Measurements from ENCODE around the gene SOCS1. TPM values are rescaled to one million over a fixed set of nuclear protein-coding genes. Genes with fewer than 3 reads are reported as not detected.

Gene SOCS1
- total and polyA plus RNA-seq, 4 experiments from 2014 or later, result 14.7 to 37.8 (median 17.1) TPM

DNA sequence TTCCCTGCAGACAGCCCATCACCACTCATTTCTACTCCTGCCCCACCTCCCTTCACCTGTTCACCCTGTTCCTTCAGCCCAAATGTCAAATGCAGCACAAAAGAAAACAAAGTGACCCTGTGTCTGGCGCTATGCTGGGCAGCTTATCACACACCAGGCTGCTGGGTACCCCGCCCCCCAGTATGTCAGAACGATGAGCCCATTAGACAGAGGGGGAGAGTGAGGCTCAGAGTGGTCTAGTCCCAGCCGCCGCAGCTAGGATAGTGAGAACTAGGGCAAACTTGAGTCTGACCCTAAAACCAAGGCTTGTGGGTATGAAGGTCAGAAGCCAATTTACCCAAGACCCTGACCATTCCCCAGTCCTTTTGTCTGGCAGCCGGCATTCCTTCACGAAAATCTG lies 9.1 kb upstream of the SOCS1 start:
- peaks cover 16 to 30% (median 21%) of the 10 kb centered on the region in 4 donors for H3K4me1 Mint-ChIP-seq
- intact Hi-C loops (cut with micrococcal nuclease), result no loop called here
- H3K4me3 Mint-ChIP-seq, result no peak overlapping the region
- no peaks in the 10 kb centered on the region for H3K9me3 ChIP-seq (ENCODE audit: control insufficient read depth in 1 of 2, low read length in 2 of 2)
- peaks cover 21% of the 10 kb centered on the region for H3K4me1 ChIP-seq (ENCODE audit: insufficient read depth, low read length)
- CTCF ChIA-PET (ENCODE audit: partially characterized antibody), result interaction anchor here (0.6 kb wide), 1 partner anchor 244 kb away, joined by 3 read pairs; no protein-coding TSS in a partner anchor
- H3K36me3 ChIP-seq (ENCODE audit: insufficient read depth, low read length), result no peaks in the 10 kb centered on the region
- no peaks in the 10 kb centered on the region for H3K36me3 Mint-ChIP-seq
- H3K27ac ChIP-seq (ENCODE audit: low read depth, low read length), result no peak overlapping the region
- H3K27ac Mint-ChIP-seq, result peak overlapping the region in 3 of 7 donors; percentile 27 to 62 (median 47)
- no peak overlapping the region for H3K4me3 ChIP-seq (ENCODE audit: low read length in 2 of 2)
- H3K27me3 ChIP-seq (ENCODE audit: insufficient read depth, low read length), result no peaks in the 10 kb centered on the region
- H3K9me3 Mint-ChIP-seq, result no peaks in the 10 kb centered on the region
- DNase-seq, result no peak
- H3K27me3 Mint-ChIP-seq, result no peaks in the 10 kb centered on the region
- POLR2A ChIA-PET (ENCODE audit: partially characterized antibody), result interaction anchor here (2.0 to 3.2 kb wide), 2 partner anchors 8 to 10 kb away, joined by 4 to 20 read pairs; partner anchors contain the start of genes PRM3 and SOCS1

DNA sequence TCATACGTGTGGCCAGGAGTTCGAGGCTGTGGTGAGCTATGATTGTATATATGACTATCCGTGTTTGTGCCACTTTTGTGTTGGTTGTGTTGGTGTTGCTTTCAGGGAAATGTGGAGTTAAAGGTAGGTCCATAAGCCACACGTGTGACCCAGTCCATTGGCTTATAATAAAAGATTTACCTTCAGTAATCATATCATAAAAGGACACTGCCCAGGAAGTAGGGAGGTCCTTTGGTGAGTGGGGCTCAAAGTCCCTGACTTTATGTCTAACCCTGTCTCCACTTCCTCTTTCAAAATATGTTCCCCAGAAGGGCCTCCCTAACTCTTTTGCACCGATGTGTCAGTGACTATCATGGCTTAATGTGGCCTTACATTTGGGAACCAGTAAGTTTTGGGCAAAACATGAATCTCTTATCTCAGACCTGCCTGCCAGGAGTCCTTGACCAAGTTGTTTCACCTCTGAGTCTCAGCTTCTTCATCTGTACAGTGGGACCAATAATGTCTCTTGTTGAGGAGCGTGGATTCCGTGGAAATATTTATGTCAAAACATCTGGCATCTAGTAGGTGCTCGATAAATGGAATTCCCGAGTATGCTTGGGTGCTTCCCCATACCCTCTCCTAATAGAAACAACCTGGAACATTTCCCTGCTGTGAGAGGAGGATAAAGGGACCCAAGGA lies 8.3 kb upstream of the SOCS1 start:
- peak overlapping the region in 6 of 8 donors; percentile 17 to 69 (median 58) for H3K4me3 Mint-ChIP-seq
- no peak overlapping the region for H3K4me3 ChIP-seq (ENCODE audit: low read length in 2 of 2)

GRCh38 chr16:11263737-11264136 lies 7.7 kb upstream of the SOCS1 start:
- Histone ChIP-seq H3K27ac (ENCODE audit: low read depth, low read length) (no peak overlapping the region), H3K4me1 (ENCODE audit: insufficient read depth, low read length) (peaks cover 29% of the 10 kb centered on the region), H3K9me3 (ENCODE audit: control insufficient read depth in 1 of 2, low read length in 2 of 2) (no peaks in the 10 kb centered on the region), H3K27me3 (ENCODE audit: insufficient read depth, low read length) (no peaks in the 10 kb centered on the region), H3K4me3 (ENCODE audit: low read length in 2 of 2) (no peak overlapping the region), H3K36me3 (ENCODE audit: insufficient read depth, low read length) (no peaks in the 10 kb centered on the region)
- Mint-ChIP-seq H3K27ac (peak overlapping the region; percentile 30 to 91 (median 86)), H3K4me3 (peak overlapping the region in 7 of 8 donors; percentile 17 to 69 (median 56)), H3K4me1 (peaks cover 17 to 44% (median 26%) of the 10 kb centered on the region in 4 donors), H3K27me3 (no peaks in the 10 kb centered on the region), H3K36me3 (no peaks in the 10 kb centered on the region), H3K9me3 (no peaks in the 10 kb centered on the region)
- intact Hi-C loops (cut with micrococcal nuclease), result no loop called here
- ChIA-PET CTCF (ENCODE audit: partially characterized antibody) (interaction anchor here (0.9 to 1.6 kb wide), 6 partner anchors 39 to 300 kb away, joined by 3 to 5 read pairs (median 3); no protein-coding TSS in a partner anchor), POLR2A (ENCODE audit: partially characterized antibody) (interaction anchor here (1.0 to 3.2 kb wide), 6 partner anchors 9 to 479 kb away, joined by 3 to 20 read pairs (median 5); partner anchors contain the start of genes PRM3, SOCS1 and TXNDC11)
- DNase-seq, result peak; percentile 49 to 68 (median 66)

More for the DNA sequence above, 8.3 kb upstream of the SOCS1 start:
- POLR2A ChIA-PET (ENCODE audit: partially characterized antibody), result interaction anchor here (1.0 to 3.2 kb wide), 6 partner anchors 9 to 478 kb away, joined by 3 to 20 read pairs (median 5); partner anchors contain the start of genes PRM3, SOCS1 and TXNDC11
- Histone ChIP-seq H3K36me3 (ENCODE audit: insufficient read depth, low read length) (no peaks in the 10 kb centered on the region), H3K27me3 (ENCODE audit: insufficient read depth, low read length) (no peaks in the 10 kb centered on the region), H3K4me1 (ENCODE audit: insufficient read depth, low read length) (peaks cover 23% of the 10 kb centered on the region), H3K9me3 (ENCODE audit: control insufficient read depth in 1 of 2, low read length in 2 of 2) (no peaks in the 10 kb centered on the region), H3K27ac (ENCODE audit: low read depth, low read length) (no peak overlapping the region)
- Mint-ChIP-seq H3K9me3 (no peaks in the 10 kb centered on the region), H3K4me1 (peaks cover 17 to 38% (median 22%) of the 10 kb centered on the region in 4 donors), H3K36me3 (no peaks in the 10 kb centered on the region), H3K27me3 (no peaks in the 10 kb centered on the region), H3K27ac (peak overlapping the region; percentile 30 to 91 (median 86))
- intact Hi-C loops (cut with micrococcal nuclease), result no loop called here
- CTCF ChIA-PET (ENCODE audit: partially characterized antibody), result interaction anchor here (0.9 to 1.6 kb wide), 5 partner anchors 39 to 301 kb away, joined by 3 to 5 read pairs (median 3); no protein-coding TSS in a partner anchor
- DNase-seq, result no peak

DNA sequence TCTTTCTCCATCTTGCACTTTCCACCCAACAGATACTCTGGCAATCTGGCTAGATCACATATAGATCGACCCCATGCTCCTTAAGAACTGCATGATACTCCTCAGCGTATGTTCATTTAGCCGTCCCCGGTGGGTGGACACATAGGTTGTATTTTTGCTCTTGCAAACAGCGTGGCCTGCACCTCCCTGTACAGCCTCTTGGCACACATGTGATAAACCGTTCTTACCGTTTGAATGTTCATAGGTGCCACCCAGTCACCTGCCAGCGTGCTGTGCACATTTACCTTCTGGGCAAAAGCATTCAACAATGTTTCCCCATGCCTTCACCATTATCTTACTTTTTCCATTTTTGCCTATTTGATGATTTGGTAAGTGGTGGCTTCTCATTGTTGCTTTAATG lies 6.9 kb upstream of the SOCS1 start:
- H3K27me3 ChIP-seq (ENCODE audit: insufficient read depth, low read length), result no peaks in the 10 kb centered on the region
- no peak overlapping the region for H3K4me3 ChIP-seq (ENCODE audit: low read length in 2 of 2)
- H3K4me1 ChIP-seq (ENCODE audit: insufficient read depth, low read length), result peaks cover 37% of the 10 kb centered on the region
- H3K36me3 Mint-ChIP-seq, result no peaks in the 10 kb centered on the region
- no peaks in the 10 kb centered on the region for H3K36me3 ChIP-seq (ENCODE audit: insufficient read depth, low read length)
- no peaks in the 10 kb centered on the region for H3K9me3 ChIP-seq (ENCODE audit: control insufficient read depth in 1 of 2, low read length in 2 of 2)
- no peaks in the 10 kb centered on the region for H3K9me3 Mint-ChIP-seq
- DNase-seq, result no peak
- H3K4me1 Mint-ChIP-seq, result peaks cover 22 to 52% (median 34%) of the 10 kb centered on the region in 4 donors
- intact Hi-C loops (cut with micrococcal nuclease), result no loop called here
- POLR2A ChIA-PET (ENCODE audit: partially characterized antibody), result interaction anchor here (1.0 to 3.2 kb wide), 6 partner anchors 8 to 479 kb away, joined by 3 to 20 read pairs (median 5); partner anchors contain the start of genes PRM3, SOCS1 and TXNDC11
- no peak overlapping the region for H3K27ac ChIP-seq (ENCODE audit: low read depth, low read length)
- no peaks in the 10 kb centered on the region for H3K27me3 Mint-ChIP-seq
- H3K27ac Mint-ChIP-seq, result peak overlapping the region in 6 of 7 donors; percentile 18 to 85 (median 58)
- CTCF ChIA-PET (ENCODE audit: partially characterized antibody), result interaction anchor here (0.8 to 1.6 kb wide), 8 partner anchors 8 to 310 kb away, joined by 3 to 5 read pairs (median 3); no protein-coding TSS in a partner anchor
- H3K4me3 Mint-ChIP-seq, result peak overlapping the region in 1 of 8 donors; percentile 12

DNA sequence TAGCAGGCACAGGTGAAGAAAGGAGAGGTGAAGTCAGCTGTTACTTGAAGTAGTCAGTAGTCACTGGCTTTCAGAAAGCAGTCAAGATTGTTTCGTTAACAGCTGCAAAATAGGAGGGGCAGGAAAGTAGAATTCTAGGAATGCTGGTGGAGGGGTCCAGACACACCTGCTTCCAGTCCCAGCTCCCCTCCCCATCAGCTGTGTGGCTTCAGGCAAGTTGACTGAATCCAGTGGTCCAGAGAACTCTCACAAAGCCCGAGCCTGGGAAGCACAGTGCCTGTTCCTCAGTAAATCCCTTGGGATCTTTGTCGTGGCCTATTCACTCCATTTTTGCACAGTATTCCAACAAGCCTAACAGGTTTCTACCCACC lies 4.6 kb upstream of the SOCS1 start:
- CTCF ChIA-PET (ENCODE audit: partially characterized antibody), result interaction anchor here (7.4 to 7.6 kb wide), 2 partner anchors 36 to 98 kb away, joined by 62 to 69 read pairs; no protein-coding TSS in a partner anchor
- H3K36me3 ChIP-seq (ENCODE audit: insufficient read depth, low read length), result no peaks in the 10 kb centered on the region
- POLR2A ChIA-PET (ENCODE audit: partially characterized antibody), result interaction anchor here (1.6 kb wide), 1 partner anchor 8 kb away, joined by 3 read pairs; the partner anchor contains the start of gene TNP2
- Mint-ChIP-seq H3K27ac (peak overlapping the region in 5 of 7 donors; percentile 38 to 92 (median 80)), H3K27me3 (no peaks in the 10 kb centered on the region), H3K4me3 (no peak overlapping the region), H3K36me3 (peaks cover 0 to 7% of the 10 kb centered on the region in 2 donors), H3K4me1 (peaks cover 31 to 70% (median 44%) of the 10 kb centered on the region in 4 donors), H3K9me3 (peaks cover 0 to 2% (median 0%) of the 10 kb centered on the region in 8 donors)
- intact Hi-C loops (cut with micrococcal nuclease), result no loop called here
- DNase-seq, result no peak
- no peak overlapping the region for H3K27ac ChIP-seq (ENCODE audit: low read depth, low read length)
- H3K9me3 ChIP-seq (ENCODE audit: control insufficient read depth in 1 of 2, low read length in 2 of 2), result no peaks in the 10 kb centered on the region
- H3K4me3 ChIP-seq (ENCODE audit: low read length in 2 of 2), result no peak overlapping the region
- no peaks in the 10 kb centered on the region for H3K27me3 ChIP-seq (ENCODE audit: insufficient read depth, low read length)
- peaks cover 50% of the 10 kb centered on the region for H3K4me1 ChIP-seq (ENCODE audit: insufficient read depth, low read length)

GRCh38 chr16:11259655-11260595 lies 3.9 kb upstream of the SOCS1 start:
- Mint-ChIP-seq H3K36me3 (peaks cover 0 to 7% of the 10 kb centered on the region in 2 donors), H3K27me3 (no peaks in the 10 kb centered on the region), H3K4me1 (peaks cover 31 to 70% (median 43%) of the 10 kb centered on the region in 4 donors), H3K27ac (peak overlapping the region; percentile 24 to 97 (median 84)), H3K4me3 (peak overlapping the region in 3 of 8 donors; percentile 5 to 75 (median 59)), H3K9me3 (peaks cover 0 to 4% (median 0%) of the 10 kb centered on the region in 8 donors)
- no peaks in the 10 kb centered on the region for H3K36me3 ChIP-seq (ENCODE audit: insufficient read depth, low read length)
- no peak overlapping the region for H3K4me3 ChIP-seq (ENCODE audit: low read length in 2 of 2)
- H3K27me3 ChIP-seq (ENCODE audit: insufficient read depth, low read length), result no peaks in the 10 kb centered on the region
- POLR2A ChIA-PET (ENCODE audit: partially characterized antibody), result interaction anchor here (1.6 to 6.5 kb wide), 3 partner anchors 9 to 294 kb away, joined by 3 to 127 read pairs (median 83); partner anchors contain the start of gene TNP2
- DNase-seq, result no peak
- intact Hi-C loops (cut with micrococcal nuclease), result loop anchor here (5.0 to 10.0 kb wide), 4 partner anchors 37 to 655 kb away; partner anchors contain the start of genes GSPT1 and TXNDC11
- peaks cover 50% of the 10 kb centered on the region for H3K4me1 ChIP-seq (ENCODE audit: insufficient read depth, low read length)
- H3K9me3 ChIP-seq (ENCODE audit: control insufficient read depth in 1 of 2, low read length in 2 of 2), result no peaks in the 10 kb centered on the region
- CTCF ChIA-PET (ENCODE audit: partially characterized antibody), result interaction anchor here (1.8 to 7.6 kb wide), 4 partner anchors 35 to 293 kb away, joined by 5 to 197 read pairs (median 66); no protein-coding TSS in a partner anchor
- H3K27ac ChIP-seq (ENCODE audit: low read depth, low read length), result no peak overlapping the region

Data from CD4-positive, alpha-beta memory T cell (primary cell).